ENCODE data around the gene RPH3AL.

- no peak for TF ChIP-seq GATA2 (IDR thresholded peaks at IDR 0.05; ENCODE audit: low read depth, low read length)
- TF ChIP-seq GATA3 (IDR thresholded peaks at IDR 0.05; ENCODE audit: low read depth, low read length), result no peak
These were observed 93.7 kb downstream of the RPH3AL start for GRCh38 chr17:258906-259305.

Measured in SH-SY5Y (cell line).